ENCODE measurements around the gene CHSY3. TPM values are rescaled to one million over a fixed set of nuclear protein-coding genes. Genes with fewer than 3 reads are reported as not detected.

CHSY3 gene
- total RNA-seq, 1 donor from 2014 or later: not detected

GRCh38 chr5:130068988-130069387 lies 164.7 kb downstream of the CHSY3 start:
- no peaks in the 10 kb centered on the region for H3K4me1 Mint-ChIP-seq (ENCODE audit: low read depth, unreplicated experiment)
- H3K9me3 Mint-ChIP-seq (ENCODE audit: unreplicated experiment): no peaks in the 10 kb centered on the region
- no peak overlapping the region for H3K4me3 Mint-ChIP-seq (ENCODE audit: unreplicated experiment)
- TF ChIP-seq, protein P1, sequence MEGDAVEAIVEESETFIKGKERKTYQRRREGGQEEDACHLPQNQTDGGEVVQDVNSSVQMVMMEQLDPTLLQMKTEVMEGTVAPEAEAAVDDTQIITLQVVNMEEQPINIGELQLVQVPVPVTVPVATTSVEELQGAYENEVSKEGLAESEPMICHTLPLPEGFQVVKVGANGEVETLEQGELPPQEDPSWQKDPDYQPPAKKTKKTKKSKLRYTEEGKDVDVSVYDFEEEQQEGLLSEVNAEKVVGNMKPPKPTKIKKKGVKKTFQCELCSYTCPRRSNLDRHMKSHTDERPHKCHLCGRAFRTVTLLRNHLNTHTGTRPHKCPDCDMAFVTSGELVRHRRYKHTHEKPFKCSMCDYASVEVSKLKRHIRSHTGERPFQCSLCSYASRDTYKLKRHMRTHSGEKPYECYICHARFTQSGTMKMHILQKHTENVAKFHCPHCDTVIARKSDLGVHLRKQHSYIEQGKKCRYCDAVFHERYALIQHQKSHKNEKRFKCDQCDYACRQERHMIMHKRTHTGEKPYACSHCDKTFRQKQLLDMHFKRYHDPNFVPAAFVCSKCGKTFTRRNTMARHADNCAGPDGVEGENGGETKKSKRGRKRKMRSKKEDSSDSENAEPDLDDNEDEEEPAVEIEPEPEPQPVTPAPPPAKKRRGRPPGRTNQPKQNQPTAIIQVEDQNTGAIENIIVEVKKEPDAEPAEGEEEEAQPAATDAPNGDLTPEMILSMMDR (IDR thresholded peaks at IDR 0.05; ENCODE audit: partially characterized antibody, unreplicated experiment): no peak
- DNase-seq: no peak
- H3K27me3 Mint-ChIP-seq (ENCODE audit: unreplicated experiment): no peaks in the 10 kb centered on the region
- no peak overlapping the region for H3K27ac Mint-ChIP-seq (ENCODE audit: unreplicated experiment)
- H3K36me3 Mint-ChIP-seq (ENCODE audit: unreplicated experiment): no peaks in the 10 kb centered on the region

- Mint-ChIP-seq H3K27me3 (ENCODE audit: unreplicated experiment) (no peaks in the 10 kb centered on the region), H3K9me3 (ENCODE audit: unreplicated experiment) (no peaks in the 10 kb centered on the region), H3K27ac (ENCODE audit: unreplicated experiment) (no peak overlapping the region)
Observed at GRCh38 chr5:130074820-130075219, 170.6 kb downstream of the CHSY3 start.

GRCh38 chr5:130077007-130077406 lies 172.7 kb downstream of the CHSY3 start:
- Mint-ChIP-seq H3K4me1 (ENCODE audit: low read depth, unreplicated experiment) (no peaks in the 10 kb centered on the region), H3K9me3 (ENCODE audit: unreplicated experiment) (no peaks in the 10 kb centered on the region), H3K4me3 (ENCODE audit: unreplicated experiment) (no peak overlapping the region), H3K27me3 (ENCODE audit: unreplicated experiment) (no peaks in the 10 kb centered on the region), H3K36me3 (ENCODE audit: unreplicated experiment) (no peaks in the 10 kb centered on the region), H3K27ac (ENCODE audit: unreplicated experiment) (no peak overlapping the region)
- no peak for DNase-seq
- TF ChIP-seq, protein P1 (IDR thresholded peaks at IDR 0.05; ENCODE audit: partially characterized antibody, unreplicated experiment): no peak

More at GRCh38 chr5:130074820-130075219, 170.6 kb downstream of the CHSY3 start:
- no peak for DNase-seq
- H3K36me3 Mint-ChIP-seq (ENCODE audit: unreplicated experiment): no peaks in the 10 kb centered on the region
- TF ChIP-seq, protein P1 (IDR thresholded peaks at IDR 0.05; ENCODE audit: partially characterized antibody, unreplicated experiment): no peak
- no peak overlapping the region for H3K4me3 Mint-ChIP-seq (ENCODE audit: unreplicated experiment)
- H3K4me1 Mint-ChIP-seq (ENCODE audit: low read depth, unreplicated experiment): no peaks in the 10 kb centered on the region

GRCh38 chr5:130078661-130079060 lies 174.4 kb downstream of the CHSY3 start:
- no peak overlapping the region for H3K27ac Mint-ChIP-seq (ENCODE audit: unreplicated experiment)
- no peak for DNase-seq
- H3K36me3 Mint-ChIP-seq (ENCODE audit: unreplicated experiment): no peaks in the 10 kb centered on the region
- no peaks in the 10 kb centered on the region for H3K9me3 Mint-ChIP-seq (ENCODE audit: unreplicated experiment)
- TF ChIP-seq, protein P1 (IDR thresholded peaks at IDR 0.05; ENCODE audit: partially characterized antibody, unreplicated experiment): no peak
- no peaks in the 10 kb centered on the region for H3K27me3 Mint-ChIP-seq (ENCODE audit: unreplicated experiment)
- H3K4me1 Mint-ChIP-seq (ENCODE audit: low read depth, unreplicated experiment): no peaks in the 10 kb centered on the region
- no peak overlapping the region for H3K4me3 Mint-ChIP-seq (ENCODE audit: unreplicated experiment)

DNA sequence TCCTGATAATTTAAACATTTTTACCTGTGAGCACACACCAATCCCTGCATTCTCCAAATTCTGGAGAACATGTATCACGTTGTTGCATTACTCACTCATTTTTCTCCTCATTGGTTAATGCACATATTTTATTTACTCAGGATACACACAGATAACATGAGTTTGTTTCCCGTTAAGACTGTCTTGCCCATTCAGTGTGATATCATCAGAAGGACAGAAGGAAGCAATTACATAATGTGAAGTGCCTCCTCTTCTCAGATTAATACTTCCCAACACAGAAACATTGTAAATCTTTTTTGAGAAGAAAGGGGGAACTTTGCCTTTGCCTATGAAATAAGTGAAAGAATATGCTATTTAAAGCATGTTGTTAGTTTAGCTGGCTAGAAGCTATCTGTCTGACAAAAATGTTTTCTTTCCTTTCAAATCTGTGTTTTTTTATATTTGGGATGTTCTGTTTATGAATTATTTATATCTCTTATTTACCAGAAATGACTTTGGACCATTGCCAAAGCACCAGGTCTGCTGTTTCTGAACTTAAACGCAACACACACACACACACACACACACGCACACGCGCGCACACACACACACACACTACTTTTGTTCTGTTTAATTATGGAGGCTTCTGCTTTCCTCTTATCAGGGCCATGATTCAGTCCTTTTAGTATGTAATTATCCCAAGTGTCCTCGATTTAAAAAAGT lies 186.5 kb downstream of the CHSY3 start:
- Mint-ChIP-seq H3K9me3 (ENCODE audit: unreplicated experiment) (no peaks in the 10 kb centered on the region), H3K27ac (ENCODE audit: unreplicated experiment) (no peak overlapping the region), H3K4me1 (ENCODE audit: low read depth, unreplicated experiment) (no peaks in the 10 kb centered on the region), H3K27me3 (ENCODE audit: unreplicated experiment) (no peaks in the 10 kb centered on the region), H3K36me3 (ENCODE audit: unreplicated experiment) (no peaks in the 10 kb centered on the region), H3K4me3 (ENCODE audit: unreplicated experiment) (no peak overlapping the region)
- DNase-seq: no peak
- TF ChIP-seq, protein P1 (IDR thresholded peaks at IDR 0.05; ENCODE audit: partially characterized antibody, unreplicated experiment): no peak
